ENCODE measurements around the gene RABGGTA.

RABGGTA gene

DNA sequence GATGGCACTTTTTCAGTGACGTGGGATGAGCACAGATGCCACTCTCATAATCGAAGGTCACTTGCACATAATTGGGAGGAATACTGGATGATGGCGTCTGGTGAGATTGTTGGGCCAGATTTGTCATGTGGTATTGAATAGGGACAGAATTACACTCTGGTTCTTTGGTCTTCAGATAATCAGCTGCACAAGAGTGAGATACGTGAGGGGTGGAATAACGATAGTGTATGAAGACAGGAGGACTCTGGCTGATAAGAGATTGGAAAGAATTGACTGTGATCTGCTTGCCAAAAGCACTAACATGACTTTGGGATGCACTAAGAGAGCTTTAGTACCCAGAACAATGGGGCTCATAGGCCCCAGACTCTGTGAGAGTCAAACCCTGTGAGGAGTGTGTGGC, 7.0 kb upstream of the RABGGTA start:
- no peak for DNase-seq

GRCh38 chr14:24277606-24278321, 6.4 kb upstream of the RABGGTA start:
- DNase-seq, result peak; percentile 25

- no peak for DNase-seq
Measured at GRCh38 chr14:24277071-24277470, 5.7 kb upstream of the RABGGTA start.

DNA sequence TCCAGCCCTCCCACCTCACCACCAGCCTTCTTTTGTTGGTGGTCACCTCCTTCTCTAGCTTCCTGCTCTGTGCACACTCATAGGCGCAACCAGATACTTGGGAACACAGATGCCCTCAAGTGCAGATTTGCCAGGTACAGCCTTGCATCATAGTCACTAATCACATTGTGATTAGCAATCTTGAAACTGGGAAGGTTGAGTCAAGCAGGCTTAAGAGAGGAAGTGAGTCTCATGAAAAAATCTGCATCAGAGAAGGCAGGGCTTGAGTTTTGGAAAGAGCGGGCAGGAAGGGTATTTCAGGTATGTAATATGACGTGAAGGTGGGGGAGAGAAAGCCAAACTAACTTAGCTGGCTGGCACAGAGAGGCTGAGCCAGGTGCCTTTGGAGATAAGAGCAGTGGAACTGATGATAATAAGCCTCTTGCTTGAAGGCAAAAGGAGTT, 2.7 kb upstream of the RABGGTA start:
- DNase-seq, result peak; percentile 56

GRCh38 chr14:24273422-24273998, 2.1 kb upstream of the RABGGTA start:
- no peak for DNase-seq

DNA sequence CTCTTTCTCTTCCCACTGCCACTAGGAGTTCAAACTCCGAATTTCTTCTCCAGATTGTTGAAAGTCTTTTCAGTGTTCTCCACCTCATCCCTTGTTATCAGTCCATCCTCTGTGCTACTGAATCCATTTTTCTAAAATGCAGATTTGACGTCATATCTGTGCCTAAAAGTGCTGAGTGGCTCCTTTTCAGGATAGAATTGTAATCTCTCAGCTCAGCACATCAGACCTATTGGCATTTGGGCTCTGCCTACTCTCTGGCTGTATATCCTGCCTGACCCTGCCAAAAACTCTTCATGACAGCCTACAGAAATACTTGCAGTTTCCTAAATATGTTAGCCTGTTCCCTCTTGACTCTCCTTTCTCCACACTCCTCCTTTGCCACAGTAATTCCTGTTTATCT, 1.1 kb upstream of the RABGGTA start:
- DNase-seq, result no peak

- DNase-seq, result no peak
Measured at GRCh38 chr14:24271834-24272263, 452 bp upstream of the RABGGTA start.

GRCh38 chr14:24270537-24271133, 762 bp downstream of the RABGGTA start:
- no peak for DNase-seq

- DNase-seq, result no peak
Measured at GRCh38 chr14:24269910-24270536, 1.4 kb downstream of the RABGGTA start.

DNA sequence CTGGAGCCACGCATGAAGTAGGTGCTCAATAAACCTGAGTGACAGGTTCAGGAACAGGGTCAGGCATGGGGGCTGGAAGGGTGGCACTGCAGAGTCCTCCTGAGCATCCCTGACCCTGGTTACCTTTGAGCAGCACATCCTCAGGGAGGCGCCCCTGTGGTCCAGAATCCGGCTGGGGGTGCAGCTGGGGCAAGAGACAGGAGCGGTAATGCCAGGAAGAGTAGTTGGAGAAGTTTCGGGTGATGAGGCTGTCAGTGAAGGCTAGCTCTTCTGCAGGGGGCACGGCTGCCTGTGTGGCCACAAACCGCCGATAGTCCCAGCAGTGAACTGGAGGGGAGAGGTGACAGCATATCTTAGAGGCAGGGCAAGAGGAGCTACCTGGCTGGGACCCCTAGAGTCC, 2.0 kb downstream of the RABGGTA start:
- no peak for DNase-seq

DNA sequence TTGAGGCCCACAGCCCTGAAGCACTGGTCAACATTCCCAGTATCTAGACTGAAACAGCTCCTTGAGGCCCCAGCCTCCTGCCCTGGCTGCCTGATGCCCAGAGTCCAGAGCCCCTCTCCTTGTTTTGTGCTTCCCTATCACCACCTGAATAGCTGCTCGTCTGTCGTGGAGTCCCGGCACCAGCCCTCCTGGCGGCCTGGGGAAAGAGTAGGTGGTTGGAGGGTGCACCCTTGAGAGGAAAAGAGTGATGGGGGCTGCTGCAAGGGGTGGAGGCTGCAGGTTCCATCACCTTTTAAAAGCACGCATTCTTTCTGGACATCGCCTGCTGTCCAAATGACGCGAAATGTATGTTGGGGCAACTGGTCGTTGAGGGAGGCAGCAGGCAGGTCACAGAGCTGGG, 3.2 kb downstream of the RABGGTA start:
- no peak for DNase-seq

- no peak for DNase-seq
Measured at GRCh38 chr14:24267516-24267915, 3.9 kb downstream of the RABGGTA start.

DNA sequence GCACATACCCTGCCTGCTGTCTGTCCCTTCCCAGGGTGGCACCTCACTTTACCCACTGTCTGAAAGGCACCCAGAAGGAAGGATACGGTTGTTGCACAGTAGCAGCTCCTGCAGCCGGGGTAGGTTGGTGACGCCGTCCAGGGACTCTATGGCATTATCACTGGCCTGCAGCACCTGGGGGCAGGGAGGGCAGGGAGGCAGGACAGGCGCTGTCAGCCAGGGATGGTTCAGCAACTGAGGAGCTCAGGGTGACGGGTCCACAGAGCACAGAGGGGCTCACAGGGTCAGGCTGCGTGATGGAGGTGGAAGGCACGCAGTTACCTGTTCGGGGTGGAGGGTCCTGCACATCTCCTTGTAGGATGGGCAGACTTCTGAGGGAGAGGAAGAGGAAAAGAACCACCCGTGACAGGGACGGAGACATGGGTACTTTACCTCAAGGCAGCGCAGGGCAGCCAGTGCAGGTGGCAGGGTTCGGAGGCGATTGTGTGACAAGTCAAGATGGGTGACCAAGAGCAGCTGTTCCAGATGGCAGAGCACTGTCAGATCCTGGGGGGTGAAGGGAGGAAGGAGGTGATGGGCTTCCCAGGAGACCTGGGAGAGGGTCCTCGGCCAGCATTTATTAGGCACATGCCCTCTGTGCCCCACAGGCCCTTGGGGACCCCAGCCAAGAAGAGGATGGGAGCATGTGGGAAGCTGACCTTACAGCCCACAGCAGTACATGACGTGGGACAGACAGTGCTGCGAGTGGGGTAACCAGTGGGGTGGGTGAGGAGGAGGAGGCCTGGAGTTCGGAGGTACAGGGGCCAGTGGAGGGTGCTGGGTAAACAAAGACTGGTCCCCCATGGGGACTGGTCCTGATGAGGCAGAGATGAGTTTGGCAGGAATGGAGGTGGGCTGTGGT, 4.8 kb downstream of the RABGGTA start:
- DNase-seq, result no peak

- no peak for DNase-seq
Measured at GRCh38 chr14:24264298-24264697, 7.1 kb downstream of the RABGGTA start.

GRCh38 chr14:24263848-24264247, 7.5 kb downstream of the RABGGTA start:
- DNase-seq, result no peak

DNA sequence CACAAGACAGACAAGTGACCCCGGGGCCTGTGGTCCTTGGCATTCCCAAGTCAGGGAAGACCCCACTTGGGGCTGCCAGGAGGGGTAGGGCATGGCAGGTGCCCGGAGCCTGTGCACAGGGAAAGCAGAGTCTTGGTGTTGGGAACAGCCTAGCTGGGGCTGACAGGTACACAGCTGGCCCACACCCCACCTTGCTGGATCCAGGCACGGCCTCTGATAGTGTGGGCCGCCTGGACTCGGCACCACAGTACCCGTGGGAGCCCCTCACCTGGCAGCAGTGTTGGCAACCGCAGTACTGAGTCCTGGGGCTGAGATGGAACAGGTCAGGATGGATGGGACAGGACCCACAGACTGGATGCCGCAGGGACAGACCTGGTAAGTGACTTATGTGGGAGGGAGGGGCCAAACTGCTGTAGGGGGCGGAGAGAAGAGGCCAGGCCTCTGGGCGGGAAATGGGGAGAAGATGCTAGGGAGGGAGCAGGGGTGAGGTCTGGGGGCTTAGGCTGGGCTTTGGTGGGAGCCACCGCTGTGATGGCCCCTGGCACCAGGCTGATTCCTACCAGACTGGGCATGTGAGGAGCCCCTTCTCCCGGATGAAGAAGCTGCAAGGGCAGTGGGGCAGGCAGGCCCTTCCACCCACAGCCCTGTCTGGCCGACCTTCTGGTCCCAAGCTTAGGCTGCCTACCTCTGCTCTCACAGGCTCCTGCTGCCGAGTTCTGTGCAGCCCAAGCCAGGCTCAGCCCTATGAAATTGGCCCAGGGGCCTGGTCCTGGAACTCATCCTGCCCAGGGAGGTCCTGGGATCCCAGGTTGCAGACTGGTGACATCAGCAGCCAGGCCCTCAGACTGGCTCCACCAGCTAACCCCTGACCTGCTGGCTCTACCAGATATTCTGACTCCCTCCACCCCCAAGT, 8.3 kb downstream of the RABGGTA start, which contains the start of gene TGM1:
Gene TGM1 (minus strand): TSS at position 357 of the 913 bp plus-strand sequence. CDS start 825 bp downstream, outside the sequence.
- no peak for DNase-seq

DNA sequence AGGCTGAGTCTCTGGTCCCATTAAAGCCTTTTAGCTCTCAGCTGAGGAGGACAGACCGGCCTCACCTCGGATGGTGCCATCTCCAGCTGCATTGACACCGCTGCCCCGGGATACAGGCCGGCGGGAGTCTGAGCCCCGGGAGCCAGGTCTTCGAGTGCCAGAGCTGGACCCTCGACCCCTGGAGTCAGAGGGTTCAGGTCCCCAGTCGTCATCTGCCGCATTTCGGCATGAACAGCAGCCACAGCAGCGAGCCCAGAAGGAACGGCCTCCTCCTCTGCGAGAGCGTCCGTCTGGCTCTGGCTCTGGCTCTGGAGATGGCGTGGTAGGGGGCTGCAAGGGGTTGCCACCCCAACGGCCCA, 9.4 kb downstream of the RABGGTA start:
- no peak for DNase-seq

GRCh38 chr14:24261256-24261968, 10.0 kb downstream of the RABGGTA start:
- DNase-seq, result no peak

GRCh38 chr14:24260780-24261157, 10.6 kb downstream of the RABGGTA start:
- DNase-seq, result no peak

- DNase-seq, result no peak
Measured at GRCh38 chr14:24260026-24260779, 11.2 kb downstream of the RABGGTA start.
